IgD-negative memory B cell (primary cell): Measurements from ENCODE around the gene ARL4D. TPM values are rescaled to one million over a fixed set of nuclear protein-coding genes. Genes with fewer than 3 reads are reported as not detected.
"Not testable (repeated sequence)": the region's sequence is repeated elsewhere in the genome, so short reads cannot be mapped to it uniquely, and the experiment has no call there.

Experiments
- H3K27ac Mint-ChIP-seq, 3 donors: one replicate each; pipeline ENCODE4 v1.8.0; 2020 to 2022; ENCODE audit warnings: mild to moderate bottlenecking in 3 of 3, mixed read lengths in 3 of 3, moderate library complexity in 1 of 3
- H3K27me3 Mint-ChIP-seq: one replicate; pipeline ENCODE4 v1.8.0; 2021; ENCODE audit warnings: mixed read lengths
- H3K36me3 Mint-ChIP-seq: one replicate; pipeline ENCODE4 v1.8.0; 2020; ENCODE audit warnings: mild to moderate bottlenecking, mixed read lengths
- H3K4me1 Mint-ChIP-seq, 3 donors: one replicate each; pipeline ENCODE4 v1.8.0; 2020 to 2022; ENCODE audit warnings: mixed read lengths in 3 of 3, mild to moderate bottlenecking in 1 of 3
- H3K4me3 Mint-ChIP-seq, 4 donors: one replicate each; pipeline ENCODE4 v1.8.0; 2020 to 2022; ENCODE audit warnings: mild to moderate bottlenecking in 4 of 4, mixed read lengths in 4 of 4, moderate library complexity in 3 of 4
- H3K9me3 Mint-ChIP-seq, 3 donors: one replicate each; pipeline ENCODE4 v1.8.0; 2020 to 2021; ENCODE audit warnings: mixed read lengths in 3 of 3, mild to moderate bottlenecking in 1 of 3
- polyA plus RNA-seq: library from polyadenylated mRNA; unstranded; fragments of 300-500 nt; fragmentation: Illumina TruSeq; gene quantifications from one replicate; pipeline ENCODE4 v1.2.3, GENCODE V29; 2021

ARL4D gene
- polyA plus RNA-seq, 1 donor from 2014 or later, result 3.4 TPM

- H3K9me3 Mint-ChIP-seq, result peaks cover 0 to 3% (median 0%) of the 10 kb centered on the region in 3 donors
- no peaks in the 10 kb centered on the region for H3K27me3 Mint-ChIP-seq
- no peaks in the 10 kb centered on the region for H3K36me3 Mint-ChIP-seq
- peak overlapping the region in 1 of 4 donors; percentile 4 for H3K4me3 Mint-ChIP-seq
- peak overlapping the region in 2 of 3 donors; percentile 64 to 96 for H3K27ac Mint-ChIP-seq
- peaks cover 8 to 13% (median 13%) of the 10 kb centered on the region in 3 donors for H3K4me1 Mint-ChIP-seq
Measured at GRCh38 chr17:43363926-43364285, 34.9 kb upstream of the ARL4D start.

GRCh38 chr17:43365356-43365755 lies 33.4 kb upstream of the ARL4D start:
- Mint-ChIP-seq H3K36me3 (no peaks in the 10 kb centered on the region), H3K9me3 (peaks cover 0 to 3% (median 0%) of the 10 kb centered on the region in 3 donors), H3K27me3 (no peaks in the 10 kb centered on the region), H3K4me1 (peaks cover 16 to 22% (median 16%) of the 10 kb centered on the region in 3 donors), H3K27ac (peak overlapping the region in 2 of 3 donors; percentile 2 to 90), H3K4me3 (peak overlapping the region in 1 of 4 donors; percentile 79)

- not testable (repeated sequence) for H3K36me3 Mint-ChIP-seq, H3K27me3 Mint-ChIP-seq, H3K9me3 Mint-ChIP-seq
- peak overlapping the region in 1 of 4 donors; percentile 79 for H3K4me3 Mint-ChIP-seq
- peak overlapping the region in 2 of 3 donors; percentile 2 to 99 for H3K27ac Mint-ChIP-seq
- peaks cover 16 to 22% (median 17%) of the 10 kb centered on the region in 3 donors for H3K4me1 Mint-ChIP-seq
Measured at GRCh38 chr17:43365921-43366320, 32.9 kb upstream of the ARL4D start.

DNA sequence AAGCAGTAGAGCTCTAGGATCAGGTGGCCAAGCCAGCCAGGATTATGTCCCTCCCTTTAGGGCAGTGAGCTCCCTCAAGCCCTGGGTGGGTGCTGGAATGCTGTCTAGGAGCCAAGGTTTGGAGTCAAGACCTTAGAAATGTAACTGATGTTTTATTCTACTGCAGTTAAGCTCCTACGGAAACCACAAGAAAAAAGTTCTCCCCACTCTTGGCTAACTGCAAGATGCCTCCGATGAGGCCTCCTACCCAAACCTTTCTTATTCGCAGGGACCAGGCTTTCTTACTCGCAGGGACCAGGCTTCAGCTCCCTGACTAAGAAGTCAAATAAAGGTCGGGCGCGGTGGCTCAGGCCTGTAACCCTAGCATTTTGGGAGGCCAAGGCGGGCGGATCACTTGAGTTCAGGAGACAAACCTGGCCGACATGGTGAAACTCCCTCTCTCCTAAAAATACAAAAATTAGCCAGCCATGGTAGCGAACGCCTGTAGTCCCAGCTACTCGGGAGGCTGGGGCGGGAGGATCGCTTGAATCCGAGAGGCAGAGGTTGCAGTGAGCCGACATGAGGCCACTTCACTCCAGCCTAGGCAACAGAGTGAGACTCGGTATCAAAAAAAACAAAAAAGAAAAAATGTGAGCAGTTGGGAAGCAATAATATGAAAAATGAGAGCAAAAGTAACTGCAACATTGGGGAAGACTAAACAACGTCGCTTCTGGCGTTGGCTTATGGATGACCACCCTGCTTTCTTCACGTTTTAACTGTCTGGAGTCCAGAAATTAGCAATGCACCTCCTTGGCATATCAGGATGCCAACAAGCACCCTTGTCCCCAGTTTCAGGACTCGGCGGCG lies 31.7 kb upstream of the ARL4D start:
- H3K36me3 Mint-ChIP-seq, result no peaks in the 10 kb centered on the region
- H3K4me3 Mint-ChIP-seq, result peak overlapping the region; percentile 86 to 95 (median 92)
- H3K4me1 Mint-ChIP-seq, result peaks cover 24 to 25% (median 24%) of the 10 kb centered on the region in 3 donors
- no peaks in the 10 kb centered on the region for H3K27me3 Mint-ChIP-seq
- no peaks in the 10 kb centered on the region for H3K9me3 Mint-ChIP-seq
- peak overlapping the region; percentile 99 to 100 (median 100) for H3K27ac Mint-ChIP-seq

DNA sequence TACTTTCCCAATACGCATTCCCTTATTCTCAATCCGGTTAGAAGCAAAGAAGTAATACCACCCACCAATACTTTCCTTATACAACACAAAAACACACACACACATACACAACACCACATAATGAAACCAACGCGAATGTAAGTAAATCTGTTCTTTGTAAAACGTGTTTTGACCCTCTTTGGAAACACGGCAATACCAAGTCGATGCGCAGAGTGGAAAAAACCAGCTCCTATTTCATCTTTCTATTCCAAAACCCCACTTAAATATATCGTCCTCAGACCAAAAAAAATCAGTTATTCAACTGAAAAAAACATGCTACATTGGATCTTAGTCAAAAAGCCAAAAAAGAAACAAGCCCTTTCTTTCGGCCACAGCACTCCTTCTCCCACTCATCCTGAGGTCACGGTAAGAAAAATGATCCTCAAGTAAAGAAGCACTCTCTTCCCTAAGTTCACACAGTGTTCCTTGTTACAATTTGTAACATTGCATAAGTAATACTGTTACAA lies 31.0 kb upstream of the ARL4D start:
- H3K4me3 Mint-ChIP-seq, result peak overlapping the region; percentile 86 to 95 (median 92)
- peaks cover 27 to 30% (median 27%) of the 10 kb centered on the region in 3 donors for H3K4me1 Mint-ChIP-seq
- no peaks in the 10 kb centered on the region for H3K9me3 Mint-ChIP-seq
- no peaks in the 10 kb centered on the region for H3K27me3 Mint-ChIP-seq
- peak overlapping the region; percentile 99 to 100 (median 100) for H3K27ac Mint-ChIP-seq
- no peaks in the 10 kb centered on the region for H3K36me3 Mint-ChIP-seq

DNA sequence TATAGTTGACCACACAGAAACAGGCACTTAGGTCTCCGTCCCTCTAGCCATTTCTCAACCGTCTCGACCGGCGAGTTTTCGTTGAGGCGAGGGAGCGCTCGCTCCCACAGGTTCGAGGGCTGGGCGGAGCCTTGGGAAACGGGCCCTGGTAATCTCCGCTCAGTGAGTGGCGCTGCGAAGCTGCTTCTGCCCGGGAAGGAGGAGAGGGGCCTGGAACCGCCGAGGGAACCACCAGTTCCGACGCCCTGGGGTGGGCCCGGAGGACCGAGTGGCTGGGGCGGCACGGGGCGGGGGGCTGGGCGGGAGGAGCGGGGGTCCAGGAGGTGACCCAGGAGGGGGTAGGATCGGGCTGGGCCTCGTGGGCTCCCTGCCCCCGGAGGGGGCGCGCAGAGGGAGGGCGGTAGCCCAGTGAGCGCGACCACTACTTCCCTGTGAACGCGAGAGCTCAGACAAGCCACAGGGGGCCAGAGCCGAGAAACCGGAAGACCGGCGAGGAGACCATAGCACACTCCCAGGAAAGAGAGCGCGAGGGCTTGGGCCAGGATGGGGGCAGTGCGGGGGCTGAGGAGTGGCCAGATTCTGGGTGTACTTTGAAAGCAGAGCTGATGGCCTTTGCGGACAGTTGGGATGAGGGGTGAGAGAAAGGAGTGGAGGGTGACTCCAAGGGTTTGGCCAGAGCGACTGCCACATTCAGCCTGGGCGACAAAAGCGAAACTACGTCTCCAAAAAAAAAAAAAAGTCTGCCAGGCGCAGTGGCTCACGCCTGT lies 29.9 kb upstream of the ARL4D start:
- Mint-ChIP-seq H3K4me1 (peaks cover 27 to 32% (median 30%) of the 10 kb centered on the region in 3 donors), H3K4me3 (peak overlapping the region; percentile 86 to 95 (median 92)), H3K9me3 (no peaks in the 10 kb centered on the region), H3K36me3 (no peaks in the 10 kb centered on the region), H3K27me3 (no peaks in the 10 kb centered on the region), H3K27ac (peak overlapping the region; percentile 99 to 100 (median 100))

GRCh38 chr17:43369986-43370385 lies 28.8 kb upstream of the ARL4D start:
- Mint-ChIP-seq H3K4me1 (peaks cover 27 to 34% (median 30%) of the 10 kb centered on the region in 3 donors), H3K4me3 (peak overlapping the region; percentile 86 to 95 (median 92)), H3K27ac (peak overlapping the region; percentile 99 to 100 (median 100)), H3K27me3 (no peaks in the 10 kb centered on the region), H3K36me3 (no peaks in the 10 kb centered on the region), H3K9me3 (no peaks in the 10 kb centered on the region)

GRCh38 chr17:43371227-43371821 lies 27.5 kb upstream of the ARL4D start:
- Mint-ChIP-seq H3K4me3 (peak overlapping the region in 3 of 4 donors; percentile 23 to 70 (median 30)), H3K27me3 (no peaks in the 10 kb centered on the region), H3K36me3 (peaks cover 2% of the 10 kb centered on the region), H3K4me1 (peaks cover 30 to 43% (median 31%) of the 10 kb centered on the region in 3 donors), H3K27ac (peak overlapping the region; percentile 32 to 68 (median 46)), H3K9me3 (no peaks in the 10 kb centered on the region)

DNA sequence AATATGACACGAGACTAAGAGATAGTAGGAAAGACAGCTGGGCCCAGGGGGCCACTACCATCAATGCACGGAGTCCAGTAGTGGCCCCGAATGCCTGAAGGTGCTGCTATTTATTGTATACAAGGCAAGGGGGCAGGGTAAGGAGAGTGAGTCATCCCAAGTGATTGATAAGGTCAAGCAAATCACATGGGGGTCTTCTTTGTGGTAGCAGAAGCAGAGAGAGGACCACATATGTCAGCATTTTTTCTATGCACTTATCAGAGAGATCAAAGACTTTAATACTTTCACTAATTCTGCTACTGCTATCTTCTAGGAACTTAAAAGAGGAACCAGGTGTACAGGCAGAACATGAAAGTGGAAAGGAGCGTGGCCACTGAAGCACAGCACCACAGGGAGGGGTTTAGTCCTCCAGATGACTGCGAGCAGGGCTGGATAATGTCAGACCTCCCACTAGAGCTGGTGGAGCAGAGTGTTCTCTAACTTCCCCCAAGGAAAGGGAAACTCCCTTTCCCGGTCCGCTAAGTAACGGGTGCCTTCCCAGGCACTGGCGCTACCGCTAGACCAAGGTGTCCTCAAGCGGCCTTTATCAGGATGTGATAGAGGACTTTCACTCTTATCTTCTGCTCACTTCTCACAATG lies 26.4 kb upstream of the ARL4D start:
- H3K36me3 Mint-ChIP-seq, result peaks cover 2% of the 10 kb centered on the region
- H3K27ac Mint-ChIP-seq, result peak overlapping the region; percentile 41 to 92 (median 86)
- H3K4me3 Mint-ChIP-seq, result peak overlapping the region; percentile 74 to 92 (median 85)
- H3K9me3 Mint-ChIP-seq, result no peaks in the 10 kb centered on the region
- H3K4me1 Mint-ChIP-seq, result peaks cover 30 to 44% (median 31%) of the 10 kb centered on the region in 3 donors
- no peaks in the 10 kb centered on the region for H3K27me3 Mint-ChIP-seq

DNA sequence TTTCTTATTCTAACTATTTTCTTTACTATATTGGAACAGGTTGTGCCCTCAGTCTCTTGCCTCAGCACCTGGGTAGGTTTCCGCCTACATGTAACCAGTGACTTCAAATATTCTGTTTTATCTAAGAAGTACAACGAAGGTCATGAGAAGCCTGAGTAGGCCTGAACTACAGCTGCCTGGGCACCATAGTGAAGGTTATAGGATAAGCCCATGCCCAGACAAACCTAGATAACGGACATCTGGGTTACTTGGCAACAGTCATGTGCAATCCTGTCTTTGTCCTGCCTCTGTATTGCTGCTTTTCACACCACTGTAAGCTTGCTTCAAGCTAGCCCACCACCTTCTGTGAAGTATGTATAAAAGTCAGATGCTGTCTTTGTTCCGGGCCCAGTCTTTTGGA lies 25.4 kb upstream of the ARL4D start:
- Mint-ChIP-seq H3K4me1 (peaks cover 22 to 39% (median 26%) of the 10 kb centered on the region in 3 donors), H3K27me3 (no peaks in the 10 kb centered on the region), H3K36me3 (peaks cover 2% of the 10 kb centered on the region), H3K27ac (peak overlapping the region in 1 of 3 donors; percentile 81), H3K4me3 (peak overlapping the region in 3 of 4 donors; percentile 11 to 89 (median 38)), H3K9me3 (no peaks in the 10 kb centered on the region)

DNA sequence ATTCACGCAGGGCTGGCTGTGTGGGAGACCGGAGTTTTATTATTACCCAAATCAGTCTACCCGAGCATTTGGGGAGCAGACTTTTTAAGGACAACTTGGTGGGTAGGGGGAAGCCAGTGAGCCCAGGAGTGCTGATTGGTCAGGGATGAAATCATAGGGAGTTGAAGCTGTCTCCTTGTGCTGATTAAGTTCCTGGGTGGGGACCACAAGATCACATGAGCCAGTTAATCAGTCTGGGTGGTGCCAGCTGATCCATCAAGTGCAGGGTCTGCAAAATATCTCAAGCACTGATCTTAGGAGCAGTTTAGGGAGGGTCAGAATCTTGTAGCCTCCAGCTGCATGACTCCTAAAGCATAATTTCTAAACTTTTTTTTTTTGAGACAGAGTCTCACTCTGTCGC lies 22.9 kb upstream of the ARL4D start:
- not testable (repeated sequence) for H3K27me3 Mint-ChIP-seq, H3K36me3 Mint-ChIP-seq, H3K9me3 Mint-ChIP-seq
- peaks cover 13 to 29% (median 16%) of the 10 kb centered on the region in 3 donors for H3K4me1 Mint-ChIP-seq
- peak overlapping the region in 2 of 3 donors; percentile 33 to 39 for H3K27ac Mint-ChIP-seq
- H3K4me3 Mint-ChIP-seq, result peak overlapping the region; percentile 49 to 79 (median 62)

GRCh38 chr17:43377056-43377810 lies 21.6 kb upstream of the ARL4D start:
- Mint-ChIP-seq H3K27ac (peak overlapping the region in 1 of 3 donors; percentile 73), H3K4me1 (peaks cover 8 to 20% (median 9%) of the 10 kb centered on the region in 3 donors), H3K36me3 (peaks cover 2% of the 10 kb centered on the region), H3K9me3 (peaks cover 5 to 10% (median 7%) of the 10 kb centered on the region in 3 donors), H3K4me3 (no peak overlapping the region), H3K27me3 (no peaks in the 10 kb centered on the region)

DNA sequence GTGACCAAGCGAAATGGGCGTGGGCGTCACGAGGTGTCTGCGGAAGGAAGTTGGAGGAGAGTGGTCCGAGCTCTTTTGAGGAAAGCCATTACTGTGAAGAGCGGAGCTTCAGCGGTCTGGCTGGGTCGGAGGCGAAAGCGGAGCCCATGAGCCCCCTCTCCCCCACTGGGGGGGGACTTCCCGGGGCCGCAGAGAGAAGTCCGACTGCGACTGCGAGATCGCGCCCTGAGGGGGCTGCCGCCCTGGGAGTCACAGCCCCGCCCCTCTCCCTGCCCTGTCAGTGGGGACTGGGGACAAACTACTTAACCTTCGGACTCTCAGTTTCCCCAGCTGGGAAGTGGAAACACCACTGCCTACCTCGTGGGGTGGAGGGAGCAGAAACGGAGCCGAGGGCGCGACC lies 20.0 kb upstream of the ARL4D start:
- Mint-ChIP-seq H3K27ac (no peak overlapping the region), H3K4me3 (peak overlapping the region in 1 of 4 donors; percentile 13), H3K36me3 (peaks cover 2% of the 10 kb centered on the region), H3K9me3 (peaks cover 5 to 10% (median 7%) of the 10 kb centered on the region in 3 donors), H3K4me1 (peaks cover 9 to 20% (median 9%) of the 10 kb centered on the region in 3 donors), H3K27me3 (no peaks in the 10 kb centered on the region)
